Activated CD4-positive, alpha-beta T cell treated with anti-CD3 and anti-CD28 coated beads, Interleukin-2, amount 10 ng/mL, durations not matched to agents 24 days and 14 days (primary cell): ENCODE results near the gene TMEM201. TPM values are rescaled to one million over a fixed set of nuclear protein-coding genes. Genes with fewer than 3 reads are reported as not detected.

Source experiments
- DNase-seq: peaks from one replicate; pipeline ENCODE4 v3.0.0; 2022
- H3K27ac Mint-ChIP-seq: one replicate; pipeline ENCODE4 v1.8.0; 2022; ENCODE audit warnings: mild to moderate bottlenecking, mixed read lengths
- H3K27me3 Mint-ChIP-seq: one replicate; pipeline ENCODE4 v1.8.0; 2022; ENCODE audit warnings: mixed read lengths
- H3K36me3 Mint-ChIP-seq: one replicate; pipeline ENCODE4 v1.8.0; 2022; ENCODE audit warnings: low read depth, mild to moderate bottlenecking, mixed read lengths
- H3K4me1 Mint-ChIP-seq: one replicate; pipeline ENCODE4 v1.8.0; 2021; ENCODE audit warnings: mixed read lengths
- H3K4me3 Mint-ChIP-seq: one replicate; pipeline ENCODE4 v1.8.0; 2022; ENCODE audit warnings: mild to moderate bottlenecking, moderate library complexity, mixed read lengths
- H3K9me3 Mint-ChIP-seq: one replicate; pipeline ENCODE4 v1.8.0; 2021; ENCODE audit warnings: mixed read lengths
- intact Hi-C: fragments of 100-400 bp; cut with micrococcal nuclease; formaldehyde crosslinking; loops from one replicate; pipeline ENCODE4 v1.15.1; 2023
- total RNA-seq: library from RNA; stranded (reverse); gene quantifications from 2 replicates; pipeline ENCODE4 v1.2.3, GENCODE V29; 2022

TMEM201 gene
- total RNA-seq, 1 donor from 2014 or later: 37.3 TPM

- Mint-ChIP-seq H3K36me3 (peaks cover 5% of the 10 kb centered on the region), H3K9me3 (no peaks in the 10 kb centered on the region), H3K4me3 (no peak overlapping the region), H3K4me1 (peaks cover 22% of the 10 kb centered on the region), H3K27me3 (no peaks in the 10 kb centered on the region), H3K27ac (no peak overlapping the region)
- intact Hi-C loops: no loop called here
- DNase-seq: no peak
These were observed 3.2 kb downstream of the TMEM201 start for GRCh38 chr1:9591669-9592509.

GRCh38 chr1:9592510-9593075, 3.9 kb downstream of the TMEM201 start:
- no peak overlapping the region for H3K4me3 Mint-ChIP-seq
- no peaks in the 10 kb centered on the region for H3K27me3 Mint-ChIP-seq
- H3K9me3 Mint-ChIP-seq: no peaks in the 10 kb centered on the region
- no peak overlapping the region for H3K27ac Mint-ChIP-seq
- no peak for DNase-seq
- peaks cover 22% of the 10 kb centered on the region for H3K4me1 Mint-ChIP-seq
- peaks cover 5% of the 10 kb centered on the region for H3K36me3 Mint-ChIP-seq
- intact Hi-C loops: no loop called here

DNA sequence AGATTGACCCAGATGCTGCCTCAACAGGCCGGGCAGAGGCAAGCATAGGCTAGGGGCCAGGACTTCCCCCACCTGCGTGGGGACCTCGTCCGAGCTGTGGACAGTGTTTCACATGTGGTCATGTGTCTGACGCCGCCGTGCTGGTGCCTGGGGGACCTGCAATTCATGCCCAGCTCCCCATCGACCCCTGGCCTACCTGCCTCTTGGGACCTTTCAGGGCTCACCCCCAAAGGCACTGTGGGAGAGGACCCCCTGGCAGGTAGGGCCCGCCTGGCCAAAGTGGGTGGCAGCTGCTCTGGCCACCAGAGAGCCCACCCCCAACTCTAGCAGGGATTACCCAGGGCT, 4.4 kb downstream of the TMEM201 start:
- Mint-ChIP-seq H3K9me3 (no peaks in the 10 kb centered on the region), H3K36me3 (peaks cover 3% of the 10 kb centered on the region), H3K4me1 (peaks cover 21% of the 10 kb centered on the region), H3K27ac (peak overlapping the region; percentile 17), H3K4me3 (no peak overlapping the region), H3K27me3 (no peaks in the 10 kb centered on the region)
- no peak for DNase-seq
- intact Hi-C loops: no loop called here

- intact Hi-C loops: no loop called here
- peak; percentile 89 for DNase-seq
- Mint-ChIP-seq H3K9me3 (no peaks in the 10 kb centered on the region), H3K27me3 (no peaks in the 10 kb centered on the region), H3K36me3 (peaks cover 5% of the 10 kb centered on the region), H3K4me3 (no peak overlapping the region), H3K4me1 (peaks cover 18% of the 10 kb centered on the region), H3K27ac (peak overlapping the region; percentile 17)
These were observed 5.1 kb downstream of the TMEM201 start for GRCh38 chr1:9593492-9594465.

DNA sequence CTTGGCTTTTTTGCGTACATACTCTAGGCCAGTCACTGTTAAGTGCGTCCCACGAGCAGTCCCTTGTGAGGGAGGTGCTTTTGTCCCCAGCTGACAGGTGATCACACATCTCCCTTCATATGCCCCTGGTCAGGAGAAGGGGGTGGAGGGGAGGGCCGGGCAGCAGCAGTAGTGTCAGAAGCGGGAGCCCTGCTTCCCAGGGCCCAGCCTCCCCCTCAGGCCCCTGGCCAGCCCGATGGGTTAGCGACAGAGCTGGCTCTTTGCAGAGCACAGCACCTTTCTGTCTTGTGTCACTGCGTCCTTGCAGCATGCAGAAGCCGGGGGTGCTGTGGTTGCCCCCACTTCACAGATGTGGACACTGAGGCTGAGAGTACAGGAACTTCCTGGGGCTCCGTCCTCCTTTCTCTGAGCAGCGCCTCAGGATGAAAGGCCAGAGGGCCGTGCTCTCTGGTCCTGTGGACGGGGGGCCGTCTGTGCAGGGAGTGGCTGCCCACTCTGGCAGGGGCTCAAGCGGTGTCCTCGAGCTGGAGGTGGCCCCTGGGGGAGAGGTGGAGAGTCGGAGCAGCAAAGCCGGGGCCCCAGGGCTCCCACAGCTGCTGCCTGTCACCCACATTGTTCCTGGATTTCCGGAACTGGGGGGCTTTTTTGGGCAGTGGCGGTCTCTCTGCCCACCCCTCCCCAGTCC, 5.9 kb downstream of the TMEM201 start:
- no peak for DNase-seq
- no peaks in the 10 kb centered on the region for H3K9me3 Mint-ChIP-seq
- H3K36me3 Mint-ChIP-seq: peaks cover 7% of the 10 kb centered on the region
- H3K27ac Mint-ChIP-seq: no peak overlapping the region
- no peak overlapping the region for H3K4me3 Mint-ChIP-seq
- H3K27me3 Mint-ChIP-seq: no peaks in the 10 kb centered on the region
- intact Hi-C loops: no loop called here
- H3K4me1 Mint-ChIP-seq: peaks cover 18% of the 10 kb centered on the region

DNA sequence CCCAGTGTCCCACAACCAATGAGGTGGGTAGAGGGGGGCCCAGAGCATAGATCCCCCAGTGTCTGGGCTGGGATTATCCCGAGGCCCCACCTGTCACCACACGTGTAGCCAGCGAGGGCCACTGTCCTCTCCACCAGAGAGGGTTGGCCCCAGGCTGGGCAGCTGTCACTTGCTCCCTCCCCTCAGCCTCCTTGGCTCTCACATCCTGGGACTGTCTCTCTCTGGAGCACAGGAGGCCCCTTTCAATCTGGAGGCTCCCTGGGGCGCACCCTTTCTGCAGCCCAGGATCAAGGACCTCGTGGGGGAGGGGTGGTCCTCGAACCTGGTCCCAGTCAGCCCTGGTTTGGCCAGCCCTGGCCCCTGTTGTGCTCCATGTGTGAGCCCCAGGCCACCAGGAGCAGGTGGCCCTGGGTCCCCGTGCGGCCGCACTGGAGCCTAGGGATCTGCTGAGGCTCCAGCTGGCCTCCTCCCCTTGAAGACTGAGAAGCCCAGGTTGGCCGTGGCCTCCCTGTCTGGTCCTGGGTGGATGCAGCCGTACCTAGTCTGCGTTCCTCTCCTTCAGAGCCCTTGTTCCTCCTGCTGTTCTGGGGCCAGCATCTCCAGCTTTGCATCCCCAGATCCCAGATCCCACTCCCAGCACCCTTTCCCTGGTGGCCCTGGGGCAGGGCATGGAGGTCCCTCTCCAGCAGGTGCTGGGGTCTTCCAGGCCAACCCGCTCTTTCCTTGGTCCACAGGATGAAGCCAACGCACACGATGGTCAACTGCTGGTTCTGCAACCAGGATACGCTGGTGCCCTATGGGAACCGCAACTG, 6.7 kb downstream of the TMEM201 start:
- H3K4me1 Mint-ChIP-seq: peaks cover 15% of the 10 kb centered on the region
- no peaks in the 10 kb centered on the region for H3K27me3 Mint-ChIP-seq
- peaks cover 9% of the 10 kb centered on the region for H3K36me3 Mint-ChIP-seq
- H3K9me3 Mint-ChIP-seq: no peaks in the 10 kb centered on the region
- no peak overlapping the region for H3K27ac Mint-ChIP-seq
- H3K4me3 Mint-ChIP-seq: no peak overlapping the region
- DNase-seq: no peak
- intact Hi-C loops: no loop called here

DNA sequence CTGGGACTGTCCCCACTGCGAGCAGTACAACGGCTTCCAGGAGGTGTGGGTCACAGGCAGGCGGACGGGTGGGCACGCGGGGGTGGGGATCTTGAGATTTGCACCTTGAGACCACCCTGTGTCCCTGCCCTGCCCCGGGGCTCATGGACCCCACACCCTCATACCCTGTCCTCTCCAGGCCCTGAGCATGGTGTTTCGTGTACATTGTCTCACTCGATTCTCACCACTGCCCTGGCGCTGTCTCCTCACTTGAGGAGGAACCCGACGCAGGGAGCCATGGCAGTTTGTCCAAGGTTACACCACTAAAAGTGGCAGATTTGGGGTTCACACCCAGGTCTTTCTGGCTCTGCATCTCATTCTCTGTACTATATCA, 7.2 kb downstream of the TMEM201 start:
- no peak for DNase-seq
- H3K4me3 Mint-ChIP-seq: no peak overlapping the region
- no peaks in the 10 kb centered on the region for H3K9me3 Mint-ChIP-seq
- H3K4me1 Mint-ChIP-seq: peaks cover 9% of the 10 kb centered on the region
- peaks cover 10% of the 10 kb centered on the region for H3K36me3 Mint-ChIP-seq
- intact Hi-C loops: no loop called here
- no peaks in the 10 kb centered on the region for H3K27me3 Mint-ChIP-seq
- no peak overlapping the region for H3K27ac Mint-ChIP-seq

DNA sequence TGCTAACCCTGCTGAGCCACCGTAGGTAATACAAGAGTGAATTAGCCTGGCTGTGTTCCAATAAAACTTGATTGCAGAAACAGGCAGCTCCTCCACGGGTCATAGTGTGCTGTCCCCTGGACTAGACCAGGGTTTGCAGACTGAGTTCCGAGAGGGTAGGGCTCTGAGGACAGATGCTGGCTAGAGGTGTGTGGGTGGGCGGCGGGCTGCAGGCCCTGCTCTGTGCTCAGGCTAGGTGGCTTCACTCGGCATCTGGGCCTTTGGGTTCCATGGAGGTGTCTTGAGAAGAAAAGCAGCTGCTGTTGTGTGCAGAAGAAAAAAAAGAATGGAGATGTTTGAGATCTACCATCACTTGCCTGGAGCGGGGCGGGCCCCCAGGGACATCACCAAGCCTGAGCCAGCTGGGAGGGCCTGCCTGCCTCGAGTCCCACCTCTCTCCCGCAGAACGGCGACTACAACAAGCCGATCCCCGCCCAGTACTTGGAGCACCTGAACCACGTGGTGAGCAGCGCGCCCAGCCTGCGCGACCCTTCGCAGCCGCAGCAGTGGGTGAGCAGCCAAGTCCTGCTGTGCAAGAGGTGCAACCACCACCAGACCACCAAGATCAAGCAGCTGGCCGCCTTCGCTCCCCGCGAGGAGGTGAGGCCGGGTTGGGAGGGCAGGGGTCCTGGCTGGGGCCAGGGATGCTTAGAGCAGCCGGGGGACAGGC, 7.9 kb downstream of the TMEM201 start:
- intact Hi-C loops: no loop called here
- no peak for DNase-seq
- peaks cover 9% of the 10 kb centered on the region for H3K4me1 Mint-ChIP-seq
- H3K36me3 Mint-ChIP-seq: peaks cover 12% of the 10 kb centered on the region
- H3K27ac Mint-ChIP-seq: no peak overlapping the region
- no peak overlapping the region for H3K4me3 Mint-ChIP-seq
- no peaks in the 10 kb centered on the region for H3K27me3 Mint-ChIP-seq
- no peaks in the 10 kb centered on the region for H3K9me3 Mint-ChIP-seq

GRCh38 chr1:9597361-9598315, 8.9 kb downstream of the TMEM201 start:
- Mint-ChIP-seq H3K4me1 (peaks cover 9% of the 10 kb centered on the region), H3K27ac (peak overlapping the region; percentile 15), H3K36me3 (peaks cover 12% of the 10 kb centered on the region), H3K4me3 (no peak overlapping the region), H3K27me3 (no peaks in the 10 kb centered on the region), H3K9me3 (no peaks in the 10 kb centered on the region)
- no peak for DNase-seq
- intact Hi-C loops: no loop called here

DNA sequence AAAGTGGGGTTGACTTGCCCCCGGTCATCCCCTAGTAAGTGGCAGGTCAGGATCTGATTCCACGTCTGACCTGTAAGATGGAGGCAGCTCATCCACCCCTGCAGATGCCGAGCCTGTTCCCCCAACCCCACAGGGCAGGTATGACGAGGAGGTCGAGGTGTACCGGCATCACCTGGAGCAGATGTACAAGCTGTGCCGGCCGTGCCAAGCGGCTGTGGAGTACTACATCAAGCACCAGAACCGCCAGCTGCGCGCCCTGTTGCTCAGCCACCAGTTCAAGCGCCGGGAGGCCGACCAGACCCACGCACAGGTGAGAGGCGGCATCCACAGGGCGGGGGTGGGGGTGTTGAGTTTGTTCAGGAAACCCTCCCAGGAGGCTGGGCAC, 9.6 kb downstream of the TMEM201 start:
- intact Hi-C loops: no loop called here
- DNase-seq: no peak
- Mint-ChIP-seq H3K27me3 (no peaks in the 10 kb centered on the region), H3K9me3 (no peaks in the 10 kb centered on the region), H3K36me3 (peaks cover 12% of the 10 kb centered on the region), H3K27ac (no peak overlapping the region), H3K4me1 (peaks cover 4% of the 10 kb centered on the region), H3K4me3 (no peak overlapping the region)

DNA sequence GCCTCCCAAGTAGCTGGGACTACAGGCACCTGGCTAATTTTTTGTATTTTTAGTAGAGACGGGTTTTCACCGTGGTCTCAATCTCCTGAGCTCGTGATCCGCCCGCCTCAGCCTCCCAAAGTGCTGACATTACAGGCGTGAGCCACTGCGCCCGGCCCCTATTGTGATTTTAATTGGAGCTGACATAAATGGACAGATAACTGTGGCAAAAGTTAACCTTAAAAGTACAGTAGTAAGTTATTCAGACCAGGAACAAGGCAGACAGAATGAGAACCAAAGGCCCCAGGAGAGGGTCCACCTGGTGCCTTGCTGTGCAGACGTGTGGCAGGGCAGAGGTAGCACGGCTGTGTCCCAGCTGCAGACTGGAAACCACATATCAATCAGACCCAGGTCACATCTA, 11.0 kb downstream of the TMEM201 start:
- no peak overlapping the region for H3K4me3 Mint-ChIP-seq
- no peaks in the 10 kb centered on the region for H3K4me1 Mint-ChIP-seq
- H3K27me3 Mint-ChIP-seq: no peaks in the 10 kb centered on the region
- intact Hi-C loops: no loop called here
- no peaks in the 10 kb centered on the region for H3K9me3 Mint-ChIP-seq
- H3K36me3 Mint-ChIP-seq: peaks cover 12% of the 10 kb centered on the region
- no peak for DNase-seq
- H3K27ac Mint-ChIP-seq: no peak overlapping the region
